T1000 (cell line): ENCODE results near the gene OR5AC2.

ENCODE experiments used
- DNase-seq: peaks from one replicate; lab custom pipeline; 2025; ENCODE audit warnings: mixed read lengths; lab: John Stamatoyannopoulos, UW

Gene OR5AC2

GRCh38 chr3:98086873-98087272 is at the start of gene OR5AC2:
Gene OR5AC2, plus strand, starts transcription at chr3:98087173. Its CDS starts 0 bp downstream, at chr3:98087173.
- DNase-seq = no peak

- DNase-seq = no peak
Measured at GRCh38 chr3:98038286-98038685, 48.7 kb upstream of the OR5AC2 start.

- no peak for DNase-seq
Measured at GRCh38 chr3:98038876-98039275, 48.1 kb upstream of the OR5AC2 start.

- DNase-seq = peak; percentile 67
Measured at GRCh38 chr3:98039322-98040024, 47.5 kb upstream of the OR5AC2 start.

GRCh38 chr3:98041350-98041749 is 45.6 kb upstream of the OR5AC2 start:
- no peak for DNase-seq

GRCh38 chr3:98048586-98048985 is 38.4 kb upstream of the OR5AC2 start:
- no peak for DNase-seq

GRCh38 chr3:98049271-98049670 is 37.7 kb upstream of the OR5AC2 start:
- DNase-seq = no peak

GRCh38 chr3:98056035-98056434 is 30.9 kb upstream of the OR5AC2 start:
- no peak for DNase-seq

GRCh38 chr3:98057631-98058030 is 29.3 kb upstream of the OR5AC2 start:
- no peak for DNase-seq

- no peak for DNase-seq
Measured at GRCh38 chr3:98058244-98058960, 28.6 kb upstream of the OR5AC2 start.

- DNase-seq = no peak
Measured at GRCh38 chr3:98068824-98069223, 18.1 kb upstream of the OR5AC2 start.

- DNase-seq = no peak
Measured at GRCh38 chr3:98070840-98071239, 16.1 kb upstream of the OR5AC2 start.

GRCh38 chr3:98073486-98073885 is 13.5 kb upstream of the OR5AC2 start:
- DNase-seq = no peak

- DNase-seq = no peak
Measured at GRCh38 chr3:98095882-98096281, 8.9 kb downstream of the OR5AC2 start.

GRCh38 chr3:98099848-98100247 is 12.9 kb downstream of the OR5AC2 start:
- no peak for DNase-seq

- DNase-seq = no peak
Measured at GRCh38 chr3:98108162-98108561, 21.2 kb downstream of the OR5AC2 start.

GRCh38 chr3:98109807-98110549 is 23.0 kb downstream of the OR5AC2 start:
- DNase-seq = peak; percentile 1

- no peak for DNase-seq
Measured at GRCh38 chr3:98110550-98110908, 23.6 kb downstream of the OR5AC2 start.

- DNase-seq = no peak
Measured at GRCh38 chr3:98114264-98114663, 27.3 kb downstream of the OR5AC2 start.

- no peak for DNase-seq
Measured at GRCh38 chr3:98115717-98116116, 28.7 kb downstream of the OR5AC2 start.

- DNase-seq = no peak
Measured at GRCh38 chr3:98130421-98130820, 43.4 kb downstream of the OR5AC2 start, which contains the start of gene OR5H1. Gene OR5H1, plus strand, starts transcription at chr3:98130721. Its CDS starts 1,977 bp downstream, at chr3:98132698.

- no peak for DNase-seq
Measured at GRCh38 chr3:98136631-98137030, 49.7 kb downstream of the OR5AC2 start.
